CD4-positive, alpha-beta T cell treated with Interleukin-12 subunit alpha and Interleukin-12 subunit beta, for 1 hour (primary cell): ENCODE measurements around the gene ACTL6B.
A peak's percentile ranks its signal among the peaks of the same experiment; 100 is the strongest.

Source experiments
- DNase-seq: peaks from one replicate; pipeline ENCODE4 v3.0.0-alpha.2; 2020

ACTL6B gene

DNA sequence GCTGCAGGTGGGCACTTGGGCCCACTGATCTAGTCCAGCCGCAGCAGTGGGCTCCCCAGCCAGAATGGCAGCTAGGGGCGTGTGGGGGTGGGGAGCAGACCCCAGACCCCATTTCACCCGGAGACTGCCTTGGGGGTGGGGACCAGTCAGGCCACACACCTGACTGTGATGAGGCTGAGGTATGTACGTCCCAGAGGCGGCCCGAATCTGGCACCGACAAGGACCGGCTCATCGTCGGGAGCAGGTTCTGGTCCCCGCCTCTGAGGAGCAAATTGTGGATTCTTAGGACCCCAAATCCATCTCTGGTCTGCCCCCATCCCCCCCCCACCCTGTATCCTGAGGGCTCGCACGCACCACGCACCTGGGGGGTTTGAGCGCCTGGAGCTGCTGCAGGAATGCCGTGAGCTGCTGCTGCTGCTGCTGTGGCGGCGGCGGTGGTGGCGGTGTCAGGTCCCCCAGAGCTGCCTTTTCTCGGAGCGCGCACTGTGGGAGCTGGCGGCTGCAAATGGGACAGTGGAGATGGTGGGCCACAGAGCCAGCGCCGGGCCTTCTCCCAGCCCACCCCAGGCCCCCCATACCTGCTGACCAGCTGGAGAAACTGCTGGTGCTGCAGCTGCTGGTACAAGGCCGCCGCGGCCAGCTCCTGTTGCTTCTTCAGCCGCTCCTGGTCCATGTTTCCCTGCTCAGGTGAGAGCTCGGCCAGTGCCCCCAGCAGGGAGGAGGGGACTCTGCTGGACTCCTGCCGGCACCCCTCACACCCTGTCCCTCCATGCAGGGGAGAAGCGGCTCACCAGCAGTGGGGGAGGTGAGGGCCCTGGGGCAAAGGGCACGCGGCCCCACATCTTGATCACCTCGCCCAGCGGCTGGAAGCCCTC is 27.6 kb upstream of the ACTL6B start:
- no peak for DNase-seq

DNA sequence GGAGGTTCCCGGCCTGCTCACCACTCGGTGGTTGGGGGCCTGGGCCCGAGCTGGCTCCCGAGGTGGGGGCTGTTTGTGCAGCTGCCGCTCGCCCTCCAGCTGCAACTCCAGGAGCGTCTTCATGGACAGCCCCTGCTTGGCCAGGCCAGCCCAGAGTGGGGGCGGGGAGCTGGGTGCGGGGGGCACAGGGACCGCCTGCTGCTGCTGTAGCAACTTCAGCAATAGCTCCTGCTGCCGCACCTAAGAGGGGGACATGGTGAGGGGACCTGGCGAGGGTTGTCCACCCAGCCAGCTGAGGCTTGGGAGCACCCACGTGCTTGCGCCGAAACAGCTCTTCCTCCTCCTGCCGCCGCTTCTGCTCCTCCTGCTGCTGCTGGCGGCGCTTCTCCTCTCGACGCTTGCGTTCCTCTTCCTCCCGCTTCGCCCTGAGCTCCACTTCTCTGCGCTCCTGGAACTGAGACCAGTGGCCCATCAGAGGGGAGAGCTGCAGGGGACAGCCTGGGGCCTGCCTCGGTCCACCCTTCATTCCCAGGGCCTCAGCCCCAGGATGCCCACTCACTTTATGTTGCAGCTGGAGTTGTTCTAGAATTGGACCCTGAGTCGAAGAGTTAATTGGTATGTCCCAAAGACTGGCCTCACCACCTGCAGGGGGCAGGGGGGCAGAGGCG is 26.9 kb upstream of the ACTL6B start:
- no peak for DNase-seq

DNA sequence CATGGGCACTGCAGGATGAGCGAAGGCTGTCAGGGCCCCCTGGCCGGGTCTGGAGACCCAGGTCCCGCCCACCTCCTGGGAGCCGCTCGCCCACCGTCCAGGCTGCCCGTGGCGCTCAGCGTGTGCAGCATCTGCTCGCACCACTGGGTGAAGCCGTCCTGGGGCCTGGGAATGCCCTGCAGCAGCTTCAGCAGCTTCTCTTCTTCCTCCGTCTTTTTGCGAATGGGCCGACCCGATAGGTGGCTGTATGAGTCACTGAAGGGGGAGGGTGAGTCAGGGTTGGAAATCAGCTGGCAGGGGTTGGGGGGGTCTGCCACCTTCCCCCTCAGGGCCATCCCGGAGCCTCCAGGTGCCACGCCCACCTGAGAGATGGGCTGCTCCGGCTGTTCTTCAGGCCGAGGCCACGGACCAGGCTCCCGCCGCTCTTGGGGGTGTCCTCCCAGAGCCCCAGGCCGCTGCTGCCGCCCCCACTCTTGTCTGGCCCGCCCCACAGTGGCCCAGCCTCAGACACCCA is 26.0 kb upstream of the ACTL6B start:
- no peak for DNase-seq

DNA sequence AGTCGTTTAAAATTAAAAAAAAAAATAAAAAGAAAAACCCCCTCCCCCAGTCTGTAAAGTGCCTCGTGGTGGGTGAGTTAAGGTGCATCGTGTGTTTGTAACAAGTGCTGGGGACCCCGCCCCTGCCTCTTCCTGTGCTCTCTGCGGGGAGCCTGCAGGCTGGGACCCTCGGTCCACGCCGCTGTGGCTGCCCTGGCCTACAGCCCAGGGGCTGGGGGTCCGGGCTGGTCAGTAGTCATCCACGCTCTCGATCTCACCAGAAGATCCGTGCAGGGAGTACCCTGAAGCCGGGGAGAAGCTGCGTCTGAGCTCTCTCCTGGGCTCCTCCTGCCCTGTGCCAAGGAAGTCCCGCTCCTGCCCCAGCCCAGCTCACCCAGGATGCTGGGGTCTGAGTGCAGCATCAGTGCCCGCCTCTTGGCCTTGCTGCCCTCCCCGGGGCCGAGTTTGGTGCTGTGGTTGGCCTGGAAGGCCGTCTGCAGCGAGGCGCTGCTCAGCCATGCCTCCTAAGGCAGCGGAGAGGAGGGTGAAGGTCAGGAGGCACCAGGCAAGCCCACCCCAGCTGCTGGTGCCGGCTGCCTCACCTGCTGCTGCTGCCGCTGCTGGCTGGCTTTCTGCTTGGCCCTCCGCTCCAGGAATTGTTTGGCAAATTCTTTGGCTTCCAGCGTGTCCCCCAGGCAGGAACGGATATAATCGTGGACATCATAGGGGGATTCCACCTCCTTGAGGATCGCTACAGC is 25.4 kb upstream of the ACTL6B start:
- DNase-seq = no peak

DNA sequence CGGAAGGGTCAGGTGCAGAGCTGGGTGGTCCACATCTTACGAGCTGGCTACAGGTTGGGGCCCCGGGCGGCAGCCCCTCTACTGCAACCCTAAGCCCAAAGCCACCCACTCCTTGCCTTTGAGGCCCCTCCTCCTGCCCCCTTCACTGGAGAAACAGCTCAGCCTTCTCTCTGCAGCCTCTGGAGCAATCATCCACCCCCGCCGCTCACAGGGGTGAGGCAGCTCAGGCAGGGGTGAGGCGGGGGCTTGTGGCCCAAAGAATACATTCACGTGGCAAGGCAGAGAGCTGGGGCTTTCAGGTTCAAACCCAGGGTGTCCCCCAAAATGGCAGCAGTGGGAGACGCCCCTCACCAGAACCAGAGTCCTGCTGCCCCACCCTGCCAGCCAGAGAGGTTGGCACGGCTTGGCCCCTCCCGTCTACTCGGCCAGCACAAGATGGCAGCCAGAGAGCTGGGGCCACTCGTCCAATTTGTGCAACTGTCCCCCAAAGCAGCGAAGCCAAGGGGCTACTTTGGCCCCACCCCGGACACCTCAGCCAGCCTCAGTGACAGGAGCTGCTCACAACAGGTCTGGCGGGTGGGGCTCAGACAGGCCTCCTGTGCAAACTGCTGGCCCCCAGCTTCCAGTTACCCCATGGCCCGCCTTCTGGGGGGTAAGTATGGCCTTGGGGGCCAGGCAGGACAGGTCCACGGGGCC is 24.5 kb upstream of the ACTL6B start:
- peak; percentile 32 for DNase-seq

DNA sequence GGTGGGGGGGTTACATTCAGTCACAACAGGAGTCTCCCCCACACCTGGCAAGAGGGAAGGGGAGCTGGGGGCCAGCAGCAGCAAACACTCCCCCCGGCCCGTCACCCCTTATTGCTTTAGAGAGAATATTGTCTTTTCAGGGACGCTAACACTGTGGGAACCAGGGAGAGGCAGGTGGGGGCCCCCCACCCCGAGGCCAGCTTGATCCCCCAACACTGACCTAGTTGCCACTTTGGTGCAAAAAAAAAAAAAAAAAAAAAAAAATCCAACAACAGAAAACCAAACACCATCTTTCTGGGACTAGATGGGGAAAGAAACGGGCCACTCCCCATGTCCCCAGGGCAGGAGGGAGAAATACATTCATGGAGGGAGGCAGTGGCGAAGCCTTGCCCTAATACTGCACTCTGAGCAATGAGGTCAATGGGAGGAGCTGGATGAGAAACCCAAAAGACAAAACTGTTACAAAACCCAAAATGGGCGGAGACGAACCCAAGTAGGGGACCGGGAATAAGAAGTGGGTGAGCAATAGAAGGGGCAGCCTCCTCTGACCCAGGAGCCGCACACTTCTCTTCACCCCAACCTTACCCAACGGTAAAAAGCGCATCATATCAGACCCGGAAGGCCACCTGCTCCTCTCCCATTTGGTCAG is 23.8 kb upstream of the ACTL6B start:
- DNase-seq = no peak

DNA sequence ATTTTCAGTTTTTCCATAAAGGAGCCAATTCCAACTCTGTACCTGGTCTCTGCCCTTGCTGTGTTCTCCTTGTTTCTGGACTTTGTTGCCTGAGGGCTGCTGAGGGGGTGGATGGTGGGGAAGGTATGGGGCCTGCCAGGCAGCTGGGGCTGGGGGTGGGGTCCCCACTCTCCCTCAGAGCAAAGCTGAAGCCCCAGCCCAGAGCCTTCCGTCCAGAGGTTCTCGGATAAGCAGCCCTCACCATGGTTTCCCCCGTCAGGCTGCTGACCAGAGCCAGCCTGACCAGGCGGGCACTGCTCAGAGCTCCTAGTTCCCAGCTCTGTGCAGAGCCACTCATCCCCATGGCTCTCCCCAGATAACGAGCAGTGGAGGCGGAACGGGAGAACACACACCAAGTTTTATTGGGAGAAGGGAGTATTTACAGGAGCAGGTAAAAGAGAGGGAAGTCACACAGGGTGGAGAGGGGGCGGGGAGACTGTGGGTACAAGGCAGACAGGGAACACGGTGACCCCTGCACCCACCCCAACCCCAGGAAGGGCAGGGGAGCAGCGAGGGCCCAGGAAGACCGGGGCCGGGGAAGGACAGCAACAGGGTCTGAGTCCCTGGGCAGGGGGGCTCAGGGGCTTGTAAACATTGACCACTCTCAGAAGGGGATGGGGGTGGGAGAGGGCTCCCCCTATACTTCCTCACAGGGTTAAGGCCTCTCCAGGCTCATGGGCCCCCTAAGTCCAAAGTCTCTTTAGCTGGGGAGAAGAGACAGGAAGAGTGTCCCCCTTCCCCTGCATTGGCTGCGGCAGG is 23.1 kb upstream of the ACTL6B start:
- DNase-seq = no peak

DNA sequence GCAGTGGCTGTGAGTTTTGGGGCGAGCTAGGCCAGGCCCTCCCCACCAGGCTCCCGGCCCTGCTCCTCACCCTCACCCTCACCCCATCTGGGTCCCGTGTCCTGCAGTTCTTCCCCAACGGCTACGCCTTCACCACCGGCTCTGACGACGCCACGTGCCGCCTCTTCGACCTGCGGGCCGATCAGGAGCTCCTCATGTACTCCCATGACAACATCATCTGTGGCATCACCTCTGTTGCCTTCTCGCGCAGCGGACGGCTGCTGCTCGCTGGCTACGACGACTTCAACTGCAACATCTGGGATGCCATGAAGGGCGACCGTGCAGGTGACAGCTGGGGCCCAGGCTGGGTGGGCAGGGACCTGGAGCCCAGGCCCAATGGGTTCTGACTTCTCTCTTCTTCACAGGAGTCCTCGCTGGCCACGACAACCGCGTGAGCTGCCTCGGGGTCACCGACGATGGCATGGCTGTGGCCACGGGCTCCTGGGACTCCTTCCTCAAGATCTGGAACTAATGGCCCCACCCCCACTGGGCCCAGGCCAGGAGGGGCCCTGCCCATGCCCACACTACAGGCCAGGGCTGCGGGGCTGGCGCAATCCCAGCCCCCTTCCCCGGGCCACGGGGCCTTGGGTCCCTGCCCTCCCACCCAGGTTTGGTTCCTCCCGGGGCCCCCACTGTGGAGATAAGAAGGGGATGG is 22.2 kb upstream of the ACTL6B start:
- no peak for DNase-seq

DNA sequence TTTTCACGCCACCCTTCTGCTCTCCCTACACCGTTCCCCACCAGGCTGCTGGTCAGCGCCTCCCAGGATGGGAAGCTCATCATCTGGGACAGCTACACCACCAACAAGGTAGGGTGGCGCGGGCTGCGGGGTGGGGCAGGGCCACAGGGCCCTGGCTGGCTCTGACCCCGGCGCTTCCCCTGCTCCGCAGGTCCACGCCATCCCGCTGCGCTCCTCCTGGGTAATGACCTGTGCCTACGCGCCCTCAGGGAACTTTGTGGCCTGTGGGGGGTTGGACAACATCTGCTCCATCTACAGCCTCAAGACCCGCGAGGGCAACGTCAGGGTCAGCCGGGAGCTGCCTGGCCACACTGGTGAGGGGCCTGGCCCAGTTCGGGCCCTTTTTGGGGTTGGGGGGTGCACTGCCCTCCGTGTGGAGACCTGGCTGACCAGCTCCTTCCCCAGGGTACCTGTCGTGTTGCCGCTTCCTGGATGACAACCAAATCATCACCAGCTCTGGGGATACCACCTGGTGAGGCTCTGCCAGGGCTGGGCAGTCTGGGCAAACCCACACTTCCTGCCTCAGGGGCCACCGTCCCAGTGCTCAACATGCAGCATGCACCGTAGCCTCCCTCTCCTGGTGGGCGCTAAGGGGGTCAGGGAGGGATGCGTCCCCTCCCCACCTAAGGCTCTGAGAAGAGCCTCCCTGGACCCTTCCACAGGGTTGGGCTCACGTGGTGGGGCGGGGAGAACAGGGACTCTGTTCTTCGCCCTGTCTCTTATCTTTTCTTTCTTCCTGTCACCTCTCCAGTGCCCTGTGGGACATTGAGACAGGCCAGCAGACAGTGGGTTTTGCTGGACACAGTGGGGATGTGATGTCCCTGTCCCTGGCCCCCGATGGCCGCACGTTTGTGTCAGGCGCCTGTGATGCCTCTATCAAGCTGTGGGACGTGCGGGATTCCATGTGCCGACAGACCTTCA is 21.3 kb upstream of the ACTL6B start:
- DNase-seq = no peak

DNA sequence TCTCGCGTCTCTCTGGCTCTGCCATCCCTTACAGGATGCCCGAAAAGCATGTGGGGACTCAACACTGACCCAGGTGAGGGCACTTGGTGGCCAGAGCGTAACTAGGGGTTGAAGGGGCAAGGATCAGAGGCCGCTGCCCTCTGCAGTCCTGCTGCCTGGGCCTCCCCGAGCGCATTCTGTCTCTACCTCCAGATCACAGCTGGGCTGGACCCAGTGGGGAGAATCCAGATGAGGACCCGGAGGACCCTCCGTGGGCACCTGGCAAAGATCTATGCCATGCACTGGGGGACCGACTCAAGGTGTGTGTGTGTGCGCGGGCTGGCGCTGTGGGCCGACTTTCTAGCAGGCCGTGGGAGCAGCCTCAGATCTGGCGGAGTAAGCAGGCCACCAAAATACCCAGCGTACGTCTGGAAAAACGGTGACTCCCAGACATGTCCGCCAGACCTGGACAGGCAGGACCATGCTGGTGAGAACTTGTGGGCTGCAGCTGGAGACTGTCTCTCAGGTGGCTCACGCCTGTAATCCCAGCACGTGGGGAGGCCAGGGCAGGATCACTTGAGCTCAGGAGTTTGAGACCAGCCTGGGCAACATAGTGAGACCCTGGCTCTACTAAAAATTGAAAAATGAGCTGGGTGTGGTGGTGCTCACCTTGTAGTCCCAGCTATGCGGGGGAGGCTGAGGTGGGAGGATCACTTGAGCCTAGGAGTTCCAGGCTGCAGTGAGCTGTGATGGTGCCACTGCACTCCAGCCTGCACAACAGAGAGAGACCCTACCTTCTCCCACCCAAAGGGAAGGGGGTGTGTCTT is 20.5 kb upstream of the ACTL6B start:
- no peak for DNase-seq

DNA sequence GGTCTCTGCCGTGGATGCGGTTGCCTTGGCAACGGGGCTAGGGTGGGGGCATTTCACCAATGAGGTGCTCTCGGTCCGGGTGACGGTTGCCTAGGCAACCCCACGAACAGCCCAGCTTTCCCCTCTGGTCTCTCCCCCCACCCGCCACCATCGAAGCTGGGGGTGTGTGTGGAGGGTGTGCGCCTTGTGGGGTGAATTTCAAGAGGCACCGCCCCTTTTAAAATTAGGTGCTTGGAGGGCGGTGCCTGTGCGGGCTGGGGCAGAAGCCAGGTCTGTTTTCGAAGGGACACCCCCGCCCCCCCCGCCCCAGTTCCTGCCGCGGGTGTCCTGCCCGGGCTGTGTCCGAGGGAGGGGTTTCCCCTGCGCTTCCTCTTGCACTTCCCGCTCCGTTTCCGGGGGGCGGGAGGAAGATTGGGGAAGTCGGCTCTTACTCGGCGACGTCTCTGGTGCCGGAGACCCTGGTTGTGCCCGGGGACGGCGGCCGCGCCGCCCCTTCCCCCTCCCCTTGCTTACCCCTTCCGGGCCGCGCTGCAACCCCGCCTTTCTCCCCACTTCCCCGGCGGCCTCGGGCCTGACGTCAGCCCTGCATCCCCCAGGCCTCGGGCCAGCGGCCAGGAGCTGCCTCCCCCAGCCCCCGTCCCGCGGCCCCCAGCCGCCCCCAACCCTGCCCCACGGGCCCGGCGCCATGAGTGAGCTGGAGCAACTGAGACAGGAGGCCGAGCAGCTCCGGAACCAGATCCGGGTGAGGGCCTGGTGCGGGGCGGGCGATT is 19.5 kb upstream of the ACTL6B start:
- DNase-seq = peak; percentile 96

DNA sequence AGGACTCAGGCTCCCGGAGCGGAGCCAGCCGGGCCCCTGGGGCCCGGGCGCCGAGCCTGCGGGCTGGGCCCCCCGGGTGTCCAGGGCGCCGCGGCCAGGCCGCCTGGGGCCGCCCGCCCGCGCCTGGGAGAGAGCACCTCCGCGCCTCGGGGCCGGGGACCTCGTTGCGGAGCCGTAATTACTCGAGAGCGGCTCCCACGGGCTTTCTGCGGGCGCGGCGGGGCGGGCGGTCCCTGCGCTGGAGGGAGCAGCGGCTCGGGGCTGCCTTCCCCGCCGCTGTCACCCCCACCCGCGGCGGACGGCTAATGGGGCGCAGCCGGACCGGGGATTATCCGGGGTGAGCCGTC is 18.8 kb upstream of the ACTL6B start:
- DNase-seq = no peak

DNA sequence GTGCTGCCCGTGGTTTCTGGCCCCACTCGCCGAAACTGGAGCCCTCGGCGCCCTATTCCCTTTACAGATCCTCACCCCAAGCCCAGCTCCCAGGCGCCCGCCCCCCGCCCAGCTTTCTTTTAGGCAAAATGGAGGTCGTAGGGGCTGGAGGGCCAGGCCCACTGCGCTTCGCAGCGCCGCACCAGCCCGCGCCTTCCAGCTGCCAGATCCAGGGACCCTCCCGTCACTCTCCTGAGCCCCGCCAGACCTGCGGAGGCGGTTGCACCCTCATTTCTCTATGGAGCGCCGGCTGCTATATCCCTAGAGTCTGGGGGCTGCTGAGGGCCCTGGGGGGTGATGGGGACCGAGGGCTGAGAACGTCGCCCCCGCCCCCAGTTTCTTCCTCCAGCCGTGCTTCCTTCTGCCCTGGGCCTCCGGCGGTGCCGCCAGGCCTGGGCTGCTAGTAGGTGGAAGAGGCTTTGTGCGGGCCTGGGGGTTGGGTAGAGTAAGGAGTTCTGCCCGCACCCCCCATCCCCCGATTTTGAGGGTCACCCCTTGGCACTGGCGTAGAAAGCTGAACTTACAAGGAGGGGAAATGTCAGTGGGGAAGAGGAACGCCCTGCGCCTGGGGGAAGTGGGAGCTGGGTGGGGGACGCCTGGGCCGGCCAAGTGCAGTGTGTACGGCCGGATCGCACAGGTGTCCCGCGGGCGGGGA is 18.3 kb upstream of the ACTL6B start:
- DNase-seq = no peak

DNA sequence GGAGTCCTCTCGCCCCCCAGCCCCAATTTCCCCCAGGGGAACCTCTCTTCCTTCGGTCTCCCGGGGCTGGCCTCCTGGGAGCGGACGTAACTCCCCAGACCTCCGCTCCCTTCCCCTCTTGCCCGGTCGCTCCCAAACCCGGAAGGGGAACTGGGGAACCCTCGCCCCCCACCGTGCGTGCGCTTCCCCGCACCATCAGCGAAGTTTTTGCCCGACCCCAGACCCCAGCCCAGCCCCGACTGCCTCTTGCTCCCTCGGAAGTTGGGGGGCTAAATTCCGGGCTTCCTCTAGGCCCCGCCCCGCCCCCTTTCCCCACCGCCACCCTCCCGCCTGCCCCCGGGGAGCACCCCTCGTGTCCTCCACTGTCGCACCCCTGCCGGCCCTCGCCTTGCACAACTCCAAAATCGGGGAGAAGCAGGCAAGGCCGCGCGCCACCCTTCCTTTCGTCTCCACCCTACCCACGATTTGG is 17.7 kb upstream of the ACTL6B start:
- peak; percentile 53 for DNase-seq

DNA sequence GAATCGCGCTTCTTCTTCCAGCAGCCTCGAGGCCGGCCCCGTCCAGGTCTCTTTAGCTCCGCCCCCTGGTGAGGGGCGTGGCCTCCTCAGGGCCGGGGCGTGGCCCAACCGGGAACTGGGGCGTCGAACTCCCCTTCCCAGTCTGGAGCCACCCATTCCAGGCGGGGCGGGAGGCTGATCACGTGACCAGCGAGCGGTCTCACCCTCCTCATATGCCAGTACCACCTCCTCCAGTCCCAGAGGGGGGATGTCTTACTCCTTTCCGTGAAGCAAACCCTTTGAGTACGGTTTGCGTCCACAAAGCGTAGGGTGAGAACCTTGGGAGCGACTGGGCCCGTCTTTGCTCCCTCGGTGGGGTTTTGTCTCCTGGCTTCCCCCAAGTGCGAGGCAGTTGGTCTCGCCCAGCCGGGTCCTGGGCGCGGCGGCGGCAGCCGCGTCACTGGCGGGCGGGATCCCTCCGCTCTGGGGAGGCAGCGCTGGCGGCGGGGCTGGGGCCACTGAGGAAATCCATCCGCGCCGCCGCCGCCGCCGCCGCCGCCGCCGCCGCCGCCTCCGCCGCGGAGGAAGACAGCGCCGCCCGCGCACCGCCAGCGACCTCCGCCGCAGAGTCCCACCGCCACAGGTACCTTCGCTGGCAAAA is 17.2 kb upstream of the ACTL6B start, which contains the start of gene GNB2:
GNB2 (plus strand) TSS at position 439 of the 640 bp plus-strand sequence. CDS start 2,526 bp downstream, outside the sequence.
- peak; percentile 99 for DNase-seq
